Keratinocyte (primary cell): ENCODE data around the gene BAIAP2. TPM values are rescaled to one million over a fixed set of nuclear protein-coding genes. Genes with fewer than 3 reads are reported as not detected.

Experiments used
- DNase-seq: peaks from one replicate; pipeline ENCODE4 v3.0.0-alpha.2; 2011; ENCODE audit warnings: low read depth, missing footprints, low spot score
- FAIRE-seq: peaks from 2 replicates; lab custom pipeline; 2011; peaks lifted over from hg19 to GRCh38; lab: Jason Lieb, UNC
- H2AFZ ChIP-seq: 2 replicates; pipeline ENCODE4 v1.6.0; 2012; ENCODE audit warnings: low read length, control low read depth, inconsistent platforms; ENCODE audit not compliant: control insufficient read depth
- H3K27ac ChIP-seq: 2 replicates; pipeline ENCODE4 v1.5.1; 2011; ENCODE audit warnings: low read length; ENCODE audit not compliant: control insufficient read depth, insufficient read depth
- H3K27me3 ChIP-seq: 3 replicates; pipeline ENCODE4 v1.6.0; 2011; ENCODE audit warnings: low read length; ENCODE audit not compliant: control insufficient read depth, insufficient read depth; ENCODE audit errors: extremely low read depth
- H3K36me3 ChIP-seq, 2 experiments: 2 replicates in 1 of 2; 3 replicates in 1 of 2; pipeline ENCODE4 v1.5.1; 2011; ENCODE audit warnings: low read length in 2 of 2, mild to moderate bottlenecking in 1 of 2; ENCODE audit not compliant: control insufficient read depth in 2 of 2, insufficient read depth in 2 of 2; ENCODE audit errors: extremely low read depth in 1 of 2
- H3K4me1 ChIP-seq: 3 replicates; pipeline ENCODE4 v1.5.1; 2011; ENCODE audit warnings: low read length; ENCODE audit not compliant: control insufficient read depth, insufficient read depth; ENCODE audit errors: extremely low read depth
- H3K4me2 ChIP-seq: 3 replicates; pipeline ENCODE4 v1.6.0; 2011; ENCODE audit warnings: low read depth, low read length; ENCODE audit not compliant: control insufficient read depth, insufficient read depth; ENCODE audit errors: extremely low read depth
- H3K4me3 ChIP-seq, 3 experiments: fragments of 200-600 bp in 1 of 3; sonication (generic) in 1 of 3; 2 replicates in 2 of 3; 3 replicates in 1 of 3; pipeline ENCODE4 v1.5.1; 2011 to 2016; ENCODE audit warnings: low read length in 3 of 3, mild to moderate bottlenecking in 3 of 3, control low read depth in 2 of 3, inconsistent platforms in 1 of 3, low read depth in 1 of 3, mixed read lengths in 1 of 3, mixed run types in 1 of 3, moderate library complexity in 1 of 3; ENCODE audit not compliant: control insufficient read depth in 2 of 3, insufficient read depth in 2 of 3; ENCODE audit errors: extremely low read depth in 1 of 3
- H3K79me2 ChIP-seq: 2 replicates; pipeline ENCODE4 v1.6.0; 2012; ENCODE audit warnings: low read length; ENCODE audit not compliant: control insufficient read depth, insufficient read depth
- H3K9ac ChIP-seq: 3 replicates; pipeline ENCODE4 v1.6.0; 2011; ENCODE audit warnings: low read length; ENCODE audit not compliant: control insufficient read depth, insufficient read depth; ENCODE audit errors: extremely low read depth
- H3K9me1 ChIP-seq: 3 replicates; pipeline ENCODE4 v1.6.0; 2011; ENCODE audit warnings: low read length; ENCODE audit not compliant: control insufficient read depth, insufficient read depth; ENCODE audit errors: extremely low read depth
- H3K9me3 ChIP-seq: 2 replicates; pipeline ENCODE4 v1.5.1; 2012; ENCODE audit warnings: low read depth, low read length; ENCODE audit not compliant: control insufficient read depth
- H4K20me1 ChIP-seq: 3 replicates; pipeline ENCODE4 v1.6.0; 2011; ENCODE audit warnings: low read length; ENCODE audit not compliant: control insufficient read depth, insufficient read depth; ENCODE audit errors: extremely low read depth
- EZH2 ChIP-seq: IDR thresholded peaks from one replicate; pipeline ENCODE4 v1.6.1; 2012; ENCODE audit warnings: inconsistent platforms, mild to moderate bottlenecking, low read length, moderate library complexity
- dilution Hi-C: fragments of 300-500 bp; cut with MboI; formaldehyde crosslinking; loops from one replicate; pipeline ENCODE4 v1.7.0; 2020; ENCODE audit warnings: low sequenced_read_pairs; ENCODE audit not compliant: extremely low pct_ligation_motif_present
- polyA plus RNA-seq, 5 experiments: library from polyadenylated mRNA; depleted of rRNA in 3 of 5; stranded (reverse) in 3 of 5; stranded (forward) in 1 of 5; unstranded in 1 of 5; fragments of >200 nt; gene quantifications; 1 replicate in 1 of 5; 2 replicates in 3 of 5; 3 replicates in 1 of 5; pipeline versions ENCODE4 v1.2.1 to v1.2.3, GENCODE V29; 2011 to 2012; ENCODE audit warnings: missing spikeins in 2 of 5, low read depth in 1 of 5, low replicate concordance in 1 of 5
- TF ChIP-seq, protein P1 (sequence below), 3 experiments: IDR thresholded peaks in 1 of 3; conservative IDR thresholded peaks in 1 of 3; optimal IDR thresholded peaks in 1 of 3; 2 replicates in 2 of 3; 3 replicates in 1 of 3; pipeline versions ENCODE3 to v1.5.1; 2011; ENCODE audit warnings: low read length in 3 of 3, mild to moderate bottlenecking in 3 of 3, moderate library complexity in 2 of 3, control low read depth in 1 of 3, inconsistent platforms in 1 of 3; ENCODE audit not compliant: insufficient read depth in 2 of 3; ENCODE audit errors: extremely low read depth in 1 of 3

The BAIAP2 gene
- polyA plus RNA-seq, 1 donor (not counting 4 experiments of a cell fraction or from before 2014, with no cell fraction given): 56.7 TPM

DNA sequence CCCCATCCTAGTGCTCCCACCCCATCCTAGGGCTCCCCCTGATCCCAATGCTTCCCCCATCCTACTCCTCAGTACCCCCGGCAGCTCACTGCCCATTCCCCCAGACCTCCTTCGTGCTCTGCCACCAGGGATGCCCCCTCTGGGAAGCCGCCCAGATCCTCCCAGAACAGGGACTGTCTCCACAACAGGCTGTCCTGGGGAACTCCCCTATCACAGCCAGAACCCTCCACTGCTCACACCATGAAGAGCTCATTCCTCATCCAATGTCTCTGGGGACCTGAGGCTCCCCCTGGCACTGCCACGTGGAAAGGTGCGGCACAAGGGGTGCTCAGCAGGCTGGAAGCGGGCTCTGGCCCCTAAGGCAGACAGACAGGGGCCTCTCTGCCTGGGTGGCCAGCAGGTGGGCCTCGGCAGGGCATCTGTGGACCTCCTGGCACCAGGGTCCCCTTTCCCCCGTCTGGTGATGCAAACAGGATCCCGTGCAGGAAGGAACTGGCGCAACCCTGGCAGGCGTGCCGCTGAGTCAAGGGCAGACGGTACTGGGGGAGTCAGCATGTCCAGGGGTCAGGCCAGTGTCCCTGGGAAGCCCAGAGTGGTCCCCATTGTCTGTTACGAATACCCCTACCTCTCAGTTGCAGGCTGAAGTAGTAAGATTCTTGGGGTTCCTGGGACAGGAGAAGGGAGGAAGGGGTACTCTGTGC is 115.6 kb downstream of the BAIAP2 start:
- Histone ChIP-seq H3K27me3 (peaks cover 16% of the 10 kb centered on the region), H3K36me3 (no peaks in the 10 kb centered on the region), H3K27ac (no peak overlapping the region), H3K9me1 (no peaks in the 10 kb centered on the region), H3K4me1 (no peaks in the 10 kb centered on the region), H3K4me2 (no peak overlapping the region), H2AFZ (no peak overlapping the region), H3K9me3 (no peaks in the 10 kb centered on the region), H3K9ac (no peak overlapping the region), H4K20me1 (no peaks in the 10 kb centered on the region), H3K4me3 (no peak overlapping the region), H3K79me2 (no peaks in the 10 kb centered on the region)
- dilution Hi-C loops: no loop called here
- no peak for TF ChIP-seq EZH2
- TF ChIP-seq, protein P1, sequence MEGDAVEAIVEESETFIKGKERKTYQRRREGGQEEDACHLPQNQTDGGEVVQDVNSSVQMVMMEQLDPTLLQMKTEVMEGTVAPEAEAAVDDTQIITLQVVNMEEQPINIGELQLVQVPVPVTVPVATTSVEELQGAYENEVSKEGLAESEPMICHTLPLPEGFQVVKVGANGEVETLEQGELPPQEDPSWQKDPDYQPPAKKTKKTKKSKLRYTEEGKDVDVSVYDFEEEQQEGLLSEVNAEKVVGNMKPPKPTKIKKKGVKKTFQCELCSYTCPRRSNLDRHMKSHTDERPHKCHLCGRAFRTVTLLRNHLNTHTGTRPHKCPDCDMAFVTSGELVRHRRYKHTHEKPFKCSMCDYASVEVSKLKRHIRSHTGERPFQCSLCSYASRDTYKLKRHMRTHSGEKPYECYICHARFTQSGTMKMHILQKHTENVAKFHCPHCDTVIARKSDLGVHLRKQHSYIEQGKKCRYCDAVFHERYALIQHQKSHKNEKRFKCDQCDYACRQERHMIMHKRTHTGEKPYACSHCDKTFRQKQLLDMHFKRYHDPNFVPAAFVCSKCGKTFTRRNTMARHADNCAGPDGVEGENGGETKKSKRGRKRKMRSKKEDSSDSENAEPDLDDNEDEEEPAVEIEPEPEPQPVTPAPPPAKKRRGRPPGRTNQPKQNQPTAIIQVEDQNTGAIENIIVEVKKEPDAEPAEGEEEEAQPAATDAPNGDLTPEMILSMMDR (optimal IDR thresholded peaks at IDR 0.05 in 1 of 3, IDR thresholded peaks at IDR 0.05 in 1 of 3, conservative IDR thresholded peaks at IDR 0.05 in 1 of 3; ENCODE audit: extremely low read depth in 1 of 3, insufficient read depth in 2 of 3, low read length in 3 of 3): no peak
- DNase-seq (no peak), FAIRE-seq (no peak)

GRCh38 chr17:81151278-81151677 is 116.3 kb downstream of the BAIAP2 start:
- DNase-seq: no peak
- Histone ChIP-seq H3K36me3 (no peaks in the 10 kb centered on the region), H3K9me1 (no peaks in the 10 kb centered on the region), H3K79me2 (no peaks in the 10 kb centered on the region), H3K9ac (no peak overlapping the region), H3K4me2 (no peak overlapping the region), H3K27me3 (peaks cover 16% of the 10 kb centered on the region), H3K27ac (no peak overlapping the region), H2AFZ (no peak overlapping the region), H3K4me1 (no peaks in the 10 kb centered on the region), H4K20me1 (no peaks in the 10 kb centered on the region), H3K9me3 (no peaks in the 10 kb centered on the region), H3K4me3 (no peak overlapping the region)
- no peak for FAIRE-seq
- no peak for TF ChIP-seq EZH2
- TF ChIP-seq, protein P1 (optimal IDR thresholded peaks at IDR 0.05 in 1 of 3, IDR thresholded peaks at IDR 0.05 in 1 of 3, conservative IDR thresholded peaks at IDR 0.05 in 1 of 3; ENCODE audit: extremely low read depth in 1 of 3, insufficient read depth in 2 of 3, low read length in 3 of 3): no peak
- dilution Hi-C loops: no loop called here
